Activated CD4-positive, alpha-beta T cell treated with anti-CD3 and anti-CD28 coated beads for 36 hours (primary cell): ENCODE results near the gene RHO. TPM values are rescaled to one million over a fixed set of nuclear protein-coding genes. Genes with fewer than 3 reads are reported as not detected.
"Not testable (repeated sequence)": the region's sequence is repeated elsewhere in the genome, so short reads cannot be mapped to it uniquely, and the experiment has no call there.

Source experiments
- ATAC-seq: fragments of 200-7000 bp; cut with Tn5 transposase; one replicate; pipeline ENCODE4 v1.10.0; 2021; ENCODE audit warnings: mild to moderate bottlenecking, moderate library complexity
- CTCF ChIA-PET: fragments of 350-600 bp; sonication (Branson Sonifier 250); formaldehyde crosslinking; loops from one replicate; lab custom pipeline; 2021; ENCODE audit warnings: antibody characterized with exemption; lab: Charles Lee
- POLR2A ChIA-PET: fragments of 350-600 bp; sonication (Branson Sonifier 250); formaldehyde crosslinking; loops from one replicate; lab custom pipeline; 2021; ENCODE audit warnings: antibody characterized with exemption, inconsistent platforms; lab: Charles Lee
- DNase-seq: peaks from one replicate; pipeline ENCODE4 v3.0.0-alpha.2; 2020
- H3K27ac Mint-ChIP-seq: one replicate; pipeline ENCODE4 v1.8.0; 2021; ENCODE audit warnings: mixed read lengths
- H3K27me3 Mint-ChIP-seq: one replicate; pipeline ENCODE4 v1.8.0; 2021; ENCODE audit warnings: mixed read lengths
- H3K36me3 Mint-ChIP-seq: one replicate; pipeline ENCODE4 v1.8.0; 2021; ENCODE audit warnings: low read depth, mixed read lengths
- H3K4me1 Mint-ChIP-seq: one replicate; pipeline ENCODE4 v1.8.0; 2021; ENCODE audit warnings: mixed read lengths
- H3K4me3 Mint-ChIP-seq: one replicate; pipeline ENCODE4 v1.8.0; 2021; ENCODE audit warnings: mild to moderate bottlenecking, moderate library complexity, mixed read lengths
- H3K9me3 Mint-ChIP-seq: one replicate; pipeline ENCODE4 v1.8.0; 2021; ENCODE audit warnings: low read depth, mixed read lengths
- intact Hi-C, 2 experiments: fragments of 100-400 bp; cut with DNase I in 1 of 2; cut with micrococcal nuclease in 1 of 2; formaldehyde crosslinking; loops; one replicate each; pipeline versions ENCODE4 v1.14.2 to v1.15.1; 2022 to 2024; cut with DNase I, micrococcal nuclease
- total RNA-seq, 2 experiments: library from RNA; stranded (reverse); gene quantifications; one replicate each; pipeline ENCODE4 v1.2.3, GENCODE V29; 2021

The RHO gene
- total RNA-seq, 2 experiments from 2014 or later, result not detected

DNA sequence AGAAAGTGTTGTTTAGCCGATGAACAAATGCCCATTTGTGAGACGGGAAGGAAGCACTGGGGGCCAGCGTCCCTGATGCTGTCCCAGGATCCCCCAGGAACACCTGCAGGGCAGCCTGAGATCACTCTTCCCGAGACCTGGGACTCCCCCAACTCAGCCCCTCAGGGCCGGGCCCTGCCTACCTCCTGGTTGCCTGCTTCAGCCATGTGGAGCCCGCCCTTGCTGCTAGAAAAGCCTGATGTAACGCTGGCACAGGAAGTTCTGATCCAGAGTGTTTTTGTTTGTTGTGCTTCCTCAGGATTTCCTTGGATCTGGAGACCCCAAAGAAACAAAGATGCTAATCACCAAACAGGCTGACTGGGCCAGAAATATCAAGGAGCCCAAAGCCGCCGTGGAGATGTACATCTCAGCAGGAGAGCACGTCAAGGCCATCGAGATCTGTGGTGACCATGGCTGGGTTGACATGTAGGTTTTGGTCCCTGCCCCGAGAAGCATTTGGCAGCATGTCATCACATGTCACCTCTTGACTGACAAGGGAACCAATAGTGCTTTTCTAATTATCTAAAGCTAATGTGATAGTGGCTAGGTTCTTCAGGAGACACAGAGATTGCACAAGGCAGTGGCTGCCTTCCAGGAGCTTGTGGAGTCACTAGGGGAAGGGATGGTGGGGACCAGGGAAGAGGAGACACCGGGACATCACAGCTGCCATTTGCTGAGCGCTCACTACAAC lies 28.7 kb upstream of the RHO start:
- POLR2A ChIA-PET, DNase-seq, CTCF ChIA-PET, ATAC-seq, H3K4me3 Mint-ChIP-seq, H3K27ac Mint-ChIP-seq, H3K9me3 Mint-ChIP-seq, H3K4me1 Mint-ChIP-seq, H3K27me3 Mint-ChIP-seq: not testable (repeated sequence)
- H3K36me3 Mint-ChIP-seq, result peaks cover 16% of the 10 kb centered on the region
- intact Hi-C loops, result loop anchor here in 1 of 2 experiments (10.0 kb wide), 1 partner anchor 105 kb away; the partner anchor contains the start of gene PLXND1

DNA sequence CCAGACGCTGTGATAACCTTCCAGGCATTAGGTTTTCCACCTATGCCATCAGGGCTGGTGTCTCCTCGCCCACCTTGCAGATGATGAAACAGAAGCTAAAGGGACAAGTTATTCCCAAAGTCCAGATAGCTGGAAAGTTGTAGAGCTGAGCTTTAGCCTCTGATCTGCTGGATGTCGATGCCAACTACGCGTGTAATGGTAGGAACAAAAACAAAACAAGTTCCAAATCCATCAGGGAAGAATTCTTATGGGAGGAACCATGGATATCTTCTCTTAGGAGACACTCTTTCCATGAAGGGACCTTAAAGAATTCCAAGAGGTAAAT lies 28.1 kb upstream of the RHO start:
- no peaks in the 10 kb centered on the region for H3K9me3 Mint-ChIP-seq
- ATAC-seq, result no peak
- no peak for DNase-seq
- no peaks in the 10 kb centered on the region for H3K27me3 Mint-ChIP-seq
- intact Hi-C loops, result no loop called here
- H3K4me3 Mint-ChIP-seq, result no peak overlapping the region
- ChIA-PET CTCF (no interaction called here), POLR2A (no interaction called here)
- no peaks in the 10 kb centered on the region for H3K4me1 Mint-ChIP-seq
- H3K27ac Mint-ChIP-seq, result no peak overlapping the region
- H3K36me3 Mint-ChIP-seq, result peaks cover 18% of the 10 kb centered on the region

DNA sequence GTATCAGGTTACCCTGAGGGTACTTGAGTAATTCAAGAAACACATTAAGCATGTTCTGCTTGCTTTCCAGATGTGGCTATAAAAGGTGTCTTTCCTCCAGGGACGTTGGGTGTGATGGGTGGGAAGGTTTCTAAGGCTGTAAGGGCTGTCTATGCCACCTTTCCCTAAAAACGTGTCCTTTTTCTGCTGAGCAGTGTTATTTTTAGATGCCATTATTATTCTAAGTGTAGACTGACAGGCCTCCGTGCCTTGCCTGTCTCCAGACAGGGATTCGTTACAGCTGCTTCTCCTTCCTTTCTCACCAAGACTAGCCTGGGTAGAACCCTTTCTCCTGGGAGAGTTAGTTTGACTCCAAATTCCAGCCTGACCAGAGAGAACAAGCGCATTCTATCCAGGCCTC lies 26.8 kb upstream of the RHO start:
- intact Hi-C loops, result no loop called here
- CTCF ChIA-PET, result no interaction called here
- DNase-seq (no peak), ATAC-seq (no peak)
- no peaks in the 10 kb centered on the region for H3K9me3 Mint-ChIP-seq
- H3K27ac Mint-ChIP-seq, result no peak overlapping the region
- POLR2A ChIA-PET, result no interaction called here
- H3K4me3 Mint-ChIP-seq, result no peak overlapping the region
- no peaks in the 10 kb centered on the region for H3K4me1 Mint-ChIP-seq
- no peaks in the 10 kb centered on the region for H3K27me3 Mint-ChIP-seq
- peaks cover 18% of the 10 kb centered on the region for H3K36me3 Mint-ChIP-seq

DNA sequence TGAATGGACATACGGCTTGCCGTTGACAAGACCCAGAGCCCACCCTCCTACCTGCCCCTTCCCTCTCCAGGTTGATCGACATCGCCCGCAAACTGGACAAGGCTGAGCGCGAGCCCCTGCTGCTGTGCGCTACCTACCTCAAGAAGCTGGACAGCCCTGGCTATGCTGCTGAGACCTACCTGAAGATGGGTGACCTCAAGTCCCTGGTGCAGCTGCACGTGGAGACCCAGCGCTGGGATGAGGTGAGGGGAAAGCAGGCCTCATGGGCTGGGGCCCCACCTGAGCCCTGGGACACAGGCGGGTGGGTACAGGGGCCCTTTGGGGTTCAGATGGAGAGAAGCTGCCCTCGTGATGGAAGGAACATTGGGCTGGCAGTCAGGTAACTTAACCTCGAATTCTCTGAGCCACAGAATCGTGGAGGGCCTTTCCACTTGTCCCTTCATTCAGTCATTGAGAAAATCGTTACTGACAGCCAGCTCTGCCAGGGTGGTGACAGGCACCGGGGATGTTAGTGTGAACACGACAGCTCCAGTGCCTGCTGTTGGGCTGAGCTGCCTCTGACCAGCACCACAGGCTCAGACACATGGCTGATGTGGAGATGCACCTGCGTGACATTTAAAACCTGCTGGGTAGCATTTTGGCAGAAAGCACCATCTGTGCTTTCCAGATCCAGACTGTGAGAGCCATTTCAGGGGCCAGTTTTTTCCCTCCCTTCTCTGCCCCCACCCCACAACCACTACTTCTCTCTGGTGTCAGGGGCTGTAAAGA lies 25.6 kb upstream of the RHO start:
- H3K27ac Mint-ChIP-seq, result no peak overlapping the region
- ChIA-PET CTCF (interaction anchor here (0.6 kb wide), 1 partner anchor 526 kb away, joined by 3 read pairs; no protein-coding TSS in a partner anchor), POLR2A (no interaction called here)
- H3K4me1 Mint-ChIP-seq, result no peaks in the 10 kb centered on the region
- peaks cover 16% of the 10 kb centered on the region for H3K36me3 Mint-ChIP-seq
- no peaks in the 10 kb centered on the region for H3K27me3 Mint-ChIP-seq
- H3K9me3 Mint-ChIP-seq, result no peaks in the 10 kb centered on the region
- ATAC-seq (no peak), DNase-seq (no peak)
- H3K4me3 Mint-ChIP-seq, result no peak overlapping the region
- intact Hi-C loops, result no loop called here

DNA sequence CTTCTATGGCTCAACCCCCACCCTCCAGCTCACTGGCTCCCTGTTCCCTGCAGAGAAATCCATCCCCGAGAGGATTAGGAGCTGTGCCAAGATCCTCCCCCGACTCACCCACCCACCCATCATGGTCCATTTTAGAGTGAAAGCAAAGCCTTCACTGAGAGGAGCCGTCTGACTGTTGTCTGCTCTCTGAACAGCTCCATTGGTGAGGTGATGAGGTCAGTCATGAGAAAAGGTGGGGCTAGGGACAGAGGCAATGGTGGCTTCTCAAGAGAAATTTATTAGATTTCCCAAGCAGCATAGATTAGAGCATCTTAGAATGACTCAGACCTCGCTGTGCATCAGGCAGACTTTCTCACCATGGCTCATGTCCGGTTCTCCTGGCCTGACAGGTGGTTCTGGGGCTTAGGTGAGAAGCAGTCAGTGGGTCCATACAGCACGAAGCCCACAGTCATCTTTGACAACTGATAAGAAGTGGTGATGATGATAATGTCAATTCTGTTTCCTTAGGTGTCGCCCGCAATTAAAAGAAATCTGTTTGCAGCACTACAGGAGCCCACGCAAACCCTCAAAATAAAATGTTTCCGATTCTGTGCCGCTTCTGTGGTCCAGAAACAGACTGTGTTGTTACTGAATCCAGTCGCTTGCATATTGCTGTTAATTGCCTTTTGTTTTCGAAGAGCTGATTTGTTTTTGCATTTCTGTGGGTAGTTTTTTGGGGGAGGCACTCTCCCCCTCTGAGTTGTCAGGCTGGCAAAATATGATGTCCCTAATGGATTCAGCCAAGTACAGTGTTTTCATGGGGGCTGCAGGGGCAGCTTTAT lies 24.8 kb upstream of the RHO start:
- no peak for DNase-seq
- POLR2A ChIA-PET, result no interaction called here
- CTCF ChIA-PET, result interaction anchor here (0.6 to 0.7 kb wide), 2 partner anchors 10 to 526 kb away, joined by 3 read pairs; no protein-coding TSS in a partner anchor
- intact Hi-C loops, result no loop called here
- H3K9me3 Mint-ChIP-seq, result no peaks in the 10 kb centered on the region
- H3K36me3 Mint-ChIP-seq, result peaks cover 16% of the 10 kb centered on the region
- H3K4me1 Mint-ChIP-seq, result no peaks in the 10 kb centered on the region
- no peak for ATAC-seq
- no peak overlapping the region for H3K4me3 Mint-ChIP-seq
- no peaks in the 10 kb centered on the region for H3K27me3 Mint-ChIP-seq
- no peak overlapping the region for H3K27ac Mint-ChIP-seq

DNA sequence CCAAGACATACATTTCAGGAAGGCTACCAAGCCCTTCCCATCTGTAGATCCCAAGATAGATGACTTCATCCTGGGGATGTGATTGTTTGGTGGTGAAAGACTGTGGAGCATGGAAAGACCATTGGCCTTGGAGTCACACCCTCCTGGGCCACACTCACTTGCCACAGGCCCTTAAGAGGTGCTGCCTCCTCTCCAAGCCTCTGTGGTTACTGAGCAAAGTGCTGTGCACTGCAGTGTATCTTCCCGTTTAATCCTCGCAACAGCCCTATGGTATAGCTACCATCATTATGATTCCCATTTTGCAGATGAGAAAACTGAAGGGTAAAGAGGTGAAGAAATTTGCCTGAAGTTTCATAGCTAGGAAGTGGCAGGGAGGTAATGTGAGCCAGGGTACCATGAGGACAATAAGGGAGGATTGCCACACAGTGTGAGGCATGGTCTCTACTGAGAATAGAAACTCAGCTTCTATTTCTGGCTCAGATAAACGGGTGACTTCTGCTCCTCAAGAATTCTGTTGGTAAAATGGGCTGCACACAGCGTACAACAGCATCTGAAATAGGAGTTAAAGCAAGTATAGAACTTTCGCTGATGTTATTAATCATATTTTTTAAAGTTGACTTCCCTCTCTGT lies 23.9 kb upstream of the RHO start:
- ChIA-PET CTCF (interaction anchor here (0.7 kb wide), 1 partner anchor 9 kb away, joined by 3 read pairs; no protein-coding TSS in a partner anchor), POLR2A (no interaction called here)
- H3K27me3 Mint-ChIP-seq, result no peaks in the 10 kb centered on the region
- H3K36me3 Mint-ChIP-seq, result peaks cover 16% of the 10 kb centered on the region
- no peak overlapping the region for H3K27ac Mint-ChIP-seq
- ATAC-seq (no peak), DNase-seq (no peak)
- H3K4me3 Mint-ChIP-seq, result no peak overlapping the region
- H3K4me1 Mint-ChIP-seq, result no peaks in the 10 kb centered on the region
- H3K9me3 Mint-ChIP-seq, result no peaks in the 10 kb centered on the region
- intact Hi-C loops, result no loop called here

DNA sequence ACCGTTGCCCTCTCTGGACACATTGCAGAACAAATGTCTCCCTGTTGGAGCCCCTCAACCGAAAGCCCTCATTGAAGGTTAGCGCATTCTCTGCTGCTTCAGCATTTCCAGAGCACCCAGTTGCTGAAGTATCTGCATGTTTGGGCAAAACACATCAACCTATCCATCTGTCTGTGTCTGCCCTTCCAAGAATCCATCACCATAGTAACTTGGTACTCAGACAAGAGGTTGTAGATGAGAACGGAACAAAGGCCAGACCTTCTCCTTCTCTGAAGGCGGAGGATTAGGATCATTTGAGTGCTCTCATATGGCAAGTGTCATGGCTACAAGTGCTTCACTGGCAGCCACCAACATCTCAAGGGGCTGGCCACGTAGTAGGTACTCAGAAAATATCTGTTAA lies 23.1 kb upstream of the RHO start:
- no peak overlapping the region for H3K4me3 Mint-ChIP-seq
- peaks cover 12% of the 10 kb centered on the region for H3K36me3 Mint-ChIP-seq

DNA sequence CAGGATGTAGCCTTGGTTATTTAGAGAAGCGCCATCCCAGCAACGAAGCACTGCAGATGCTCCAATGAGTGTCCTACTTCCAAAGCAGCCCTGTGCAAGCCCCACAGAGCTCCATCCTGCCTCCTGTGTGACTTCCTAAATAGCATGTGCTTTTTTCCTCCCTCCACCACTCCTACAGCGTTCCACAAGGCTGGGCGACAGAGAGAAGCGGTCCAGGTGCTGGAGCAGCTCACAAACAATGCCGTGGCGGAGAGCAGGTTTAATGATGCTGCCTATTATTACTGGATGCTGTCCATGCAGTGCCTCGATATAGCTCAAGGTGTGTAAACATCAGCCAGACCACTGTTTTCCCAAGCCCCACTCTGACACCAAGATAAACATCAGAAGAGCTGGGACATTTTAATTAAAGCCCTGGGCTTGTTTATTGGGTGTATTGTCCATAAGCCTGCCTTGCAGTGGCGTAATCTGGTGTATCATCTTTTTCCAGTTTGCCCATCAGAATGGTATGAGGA lies 22.2 kb upstream of the RHO start:
- Mint-ChIP-seq H3K4me1 (no peaks in the 10 kb centered on the region), H3K27me3 (no peaks in the 10 kb centered on the region), H3K36me3 (peaks cover 7% of the 10 kb centered on the region), H3K27ac (no peak overlapping the region), H3K9me3 (no peaks in the 10 kb centered on the region), H3K4me3 (no peak overlapping the region)
- intact Hi-C loops, result no loop called here
- POLR2A ChIA-PET, result no interaction called here
- DNase-seq (no peak), ATAC-seq (no peak)
- CTCF ChIA-PET, result no interaction called here

More for the DNA sequence above, 23.1 kb upstream of the RHO start:
- ChIA-PET CTCF (no interaction called here), POLR2A (no interaction called here)
- ATAC-seq, result no peak
- no peaks in the 10 kb centered on the region for H3K27me3 Mint-ChIP-seq
- H3K4me1 Mint-ChIP-seq, result no peaks in the 10 kb centered on the region
- intact Hi-C loops, result no loop called here
- no peaks in the 10 kb centered on the region for H3K9me3 Mint-ChIP-seq
- H3K27ac Mint-ChIP-seq, result no peak overlapping the region
- no peak for DNase-seq

DNA sequence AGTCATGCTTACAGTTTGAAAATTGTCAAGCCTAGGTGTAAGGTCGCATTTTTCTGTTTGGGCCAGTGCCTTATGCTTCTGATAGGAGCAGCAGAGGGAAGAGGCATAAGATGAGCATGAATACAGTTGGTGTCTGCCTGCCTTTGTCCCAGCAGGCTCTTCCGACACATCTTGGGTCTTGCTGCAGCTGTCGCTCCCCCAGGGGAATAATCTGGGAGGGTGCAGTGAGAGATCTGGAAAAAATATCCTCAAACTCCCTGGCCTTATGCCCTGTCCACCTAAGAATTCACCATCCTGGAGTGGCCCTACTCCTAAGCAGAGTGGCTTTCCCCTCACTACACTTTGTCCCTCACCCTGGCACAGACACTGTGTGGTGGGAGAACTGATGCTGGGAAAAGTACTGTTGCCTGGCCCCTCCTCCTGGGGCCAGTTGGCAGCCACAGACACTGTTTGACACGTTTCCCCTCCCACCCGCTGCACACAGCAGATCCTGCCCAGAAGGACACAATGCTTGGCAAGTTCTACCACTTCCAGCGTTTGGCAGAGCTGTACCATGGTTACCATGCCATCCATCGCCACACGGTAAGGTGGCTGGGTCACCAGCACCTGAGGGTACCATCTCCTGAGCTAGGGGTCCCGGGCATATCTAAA lies 21.1 kb upstream of the RHO start:
- Mint-ChIP-seq H3K27me3 (no peaks in the 10 kb centered on the region), H3K4me1 (no peaks in the 10 kb centered on the region), H3K27ac (no peak overlapping the region), H3K9me3 (no peaks in the 10 kb centered on the region), H3K36me3 (peaks cover 5% of the 10 kb centered on the region), H3K4me3 (no peak overlapping the region)
- ATAC-seq, result no peak
- intact Hi-C loops, result no loop called here
- DNase-seq, result no peak
- ChIA-PET CTCF (no interaction called here), POLR2A (no interaction called here)

DNA sequence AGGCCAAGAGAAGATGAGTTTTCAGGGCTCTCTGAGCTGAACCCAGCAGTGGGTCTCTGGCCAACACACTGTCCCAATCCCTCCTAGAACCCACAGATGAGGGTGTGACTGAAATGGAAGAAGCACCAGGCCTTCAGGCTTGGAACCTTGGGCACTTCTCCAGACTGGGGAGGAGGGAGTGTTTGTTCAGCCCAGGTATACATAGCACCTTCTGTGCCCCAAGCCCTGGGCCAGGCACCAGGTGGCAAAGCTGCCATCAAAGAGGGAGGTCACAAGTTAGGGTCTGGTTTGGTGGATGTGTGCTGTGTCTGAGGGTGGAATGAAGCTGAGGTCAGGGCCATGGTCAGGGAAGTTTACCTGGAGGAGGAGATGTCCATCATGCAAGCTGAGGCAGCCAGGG lies 15.8 kb upstream of the RHO start:
- POLR2A ChIA-PET, result no interaction called here
- H3K27me3 Mint-ChIP-seq, result no peaks in the 10 kb centered on the region
- peaks cover 3% of the 10 kb centered on the region for H3K36me3 Mint-ChIP-seq
- no peaks in the 10 kb centered on the region for H3K4me1 Mint-ChIP-seq
- no peak for ATAC-seq
- no peak overlapping the region for H3K27ac Mint-ChIP-seq
- H3K9me3 Mint-ChIP-seq, result no peaks in the 10 kb centered on the region
- CTCF ChIA-PET, result no interaction called here
- no peak overlapping the region for H3K4me3 Mint-ChIP-seq
- DNase-seq, result no peak
- intact Hi-C loops, result no loop called here

DNA sequence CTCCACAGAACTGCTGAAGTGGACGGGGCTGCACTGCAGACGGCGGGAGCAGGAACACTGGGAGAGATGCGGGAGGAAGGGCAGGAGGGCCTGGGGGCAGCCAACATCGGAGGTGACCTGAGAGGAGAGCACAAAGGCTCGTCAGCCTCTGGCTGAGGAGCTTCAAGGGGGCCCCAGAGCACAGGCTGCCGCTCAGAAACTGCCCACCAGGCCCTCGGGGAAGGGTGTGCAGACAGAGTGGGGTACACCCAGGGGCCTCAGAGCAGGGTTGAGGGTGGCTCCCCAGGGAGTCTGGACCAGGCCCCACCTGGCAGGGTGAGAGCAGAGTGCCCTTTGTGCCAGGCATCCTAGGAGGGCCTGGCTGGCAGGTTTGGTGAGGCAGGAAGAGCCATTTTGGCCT lies 14.7 kb upstream of the RHO start:
- intact Hi-C loops, result no loop called here
- ChIA-PET POLR2A (no interaction called here), CTCF (interaction anchor here (1.1 kb wide), 1 partner anchor 9 kb away, joined by 3 read pairs; no protein-coding TSS in a partner anchor)
- Mint-ChIP-seq H3K27ac (no peak overlapping the region), H3K9me3 (no peaks in the 10 kb centered on the region), H3K4me3 (no peak overlapping the region), H3K27me3 (no peaks in the 10 kb centered on the region), H3K36me3 (peaks cover 3% of the 10 kb centered on the region), H3K4me1 (no peaks in the 10 kb centered on the region)
- DNase-seq, result no peak
- ATAC-seq, result no peak
